Adrenal gland (tissue), 12 donors: ENCODE measurements around the gene WNT10A. TPM values are rescaled to one million over a fixed set of nuclear protein-coding genes. Genes with fewer than 3 reads are reported as not detected.

Experiments
- DNase-seq, 7 donors: peaks; one replicate each; pipeline ENCODE4 v3.0.0-alpha.2; 2019 to 2020
- H3K27ac ChIP-seq, 5 donors: fragments of 200-600 bp; sonication (generic) in 4 of 5; 1 replicate in 3 of 5; 2 replicates in 2 of 5; pipeline versions ENCODE4 v1.5.1 to v1.8.0; 2016 to 2020; ENCODE audit warnings: mild to moderate bottlenecking in 1 of 5
- H3K27me3 ChIP-seq: fragments of 200-600 bp; 2 replicates; pipeline ENCODE4 v1.8.0; 2021
- H3K36me3 ChIP-seq, 2 donors: fragments of 200-600 bp; replicated peaks in 1 of 2; 1 replicate in 1 of 2; 2 replicates in 1 of 2; pipeline versions ENCODE4 v1.5.1 to v1.8.0; 2018 to 2022
- H3K4me1 ChIP-seq, 2 donors: fragments of 200-600 bp; replicated peaks in 1 of 2; 1 replicate in 1 of 2; 2 replicates in 1 of 2; pipeline versions ENCODE4 v1.5.1 to v1.8.0; 2018 to 2021
- H3K4me3 ChIP-seq, 4 donors: fragments of 200-600 bp; sonication (generic) in 3 of 4; one replicate each; pipeline ENCODE4 v1.5.1; 2016 to 2018
- H3K9me3 ChIP-seq, 3 donors: fragments of 200-600 bp; sonication (generic) in 1 of 3; replicated peaks in 1 of 3; 1 replicate in 2 of 3; 2 replicates in 1 of 3; pipeline versions ENCODE4 v1.5.1 to v1.8.0; 2016 to 2021
- POLR2A ChIP-seq, 2 donors: fragments of 450-650 bp; IDR thresholded peaks; one replicate each; pipeline ENCODE4 v1.6.1; 2017; ENCODE audit warnings: antibody characterized with exemption in 2 of 2, mild to moderate bottlenecking in 2 of 2, moderate library complexity in 1 of 2
- WGBS, 4 donors: extraction: QIAGEN DNeasy Blood & Tissue Kit in 2 of 4; methylation state at CpG; one replicate each; pipeline versions ENCODE4 v1.1.5 to v1.1.7; 2013 to 2017; 5-methylcytosine and 5-hydroxymethylcytosine counted together
- intact Hi-C, 2 donors: fragments of 100-400 bp; cut with DNase I; formaldehyde crosslinking; loops; one replicate each; pipeline versions ENCODE4 v1.14.1 to v1.15.0; 2022 to 2023
- polyA plus RNA-seq, 3 donors: library from polyadenylated mRNA; stranded (reverse); fragments of 200-250 nt in 2 of 3; fragments of 350-450 nt in 1 of 3; fragmentation: Illumina TruSeq in 1 of 3; extraction: RNeasy Lipid Tissue Mini Kit (QIAGEN cat#74804) in 1 of 3; gene quantifications; one replicate each; pipeline ENCODE4 v1.2.3, GENCODE V29; 2013 to 2014
- total RNA-seq, 9 donors: library from RNA; depleted of rRNA in 4 of 9; stranded (reverse); fragments of >200 nt in 4 of 9; fragments of 120-200 nt in 1 of 9; fragmentation: NEBNext Ultra II Directional in 1 of 9; extraction: Animal tissue kit (Norgen Biotek cat#: 25700) in 1 of 9; gene quantifications; one replicate each; pipeline versions ENCODE4 v1.1.0 to v1.2.4, GENCODE V29; 2013 to 2023
- TF ChIP-seq, protein P1 (sequence below), 6 experiments: fragments of 450-650 bp in 4 of 6; fragments of 200-600 bp in 2 of 6; sonication (generic) in 1 of 6; IDR thresholded peaks; 1 replicate in 5 of 6; 2 replicates in 1 of 6; pipeline versions ENCODE4 v1.5.1 to v1.8.0; 2016 to 2021; ENCODE audit warnings: antibody characterized with exemption in 6 of 6, mild to moderate bottlenecking in 2 of 6, moderate library complexity in 1 of 6
- donor health status: healthy with polysubstance abuse.
- donor health status: Bipolar disorder and iron deficiency.
- donor health status: DM: yes; HTN: yes; CAD: no.
- donor health status: DM: no; HTN: no; CAD: no.
- donor health status: DM: no; HTN: no; CAD: no.
- donor health status: DM: yes; HTN: yes; CAD: no.

WNT10A gene
- total and polyA plus RNA-seq, 12 donors: 0.07 to 0.43 (median 0.19) TPM; not detected in 8

DNA sequence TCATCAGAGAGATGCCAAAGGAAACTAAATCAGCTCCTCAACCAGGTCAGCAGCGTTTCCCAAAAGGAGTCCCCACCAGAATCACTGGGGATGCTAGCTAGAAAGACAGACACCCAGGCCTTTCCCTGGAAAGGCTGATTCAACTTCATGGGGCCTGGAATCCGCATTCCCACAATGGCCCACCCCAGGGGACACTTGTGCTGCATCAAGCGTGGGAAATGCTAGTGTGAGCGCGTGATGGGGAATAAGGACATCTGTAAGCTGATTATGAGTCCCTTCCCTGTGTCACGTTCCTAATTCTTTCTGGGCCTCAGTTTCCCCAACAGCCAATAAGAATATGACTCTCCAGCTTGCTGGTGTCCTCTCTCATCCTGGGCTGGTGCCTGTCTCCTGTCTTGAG, 2.2 kb upstream of the WNT10A start:
- no peak for TF ChIP-seq POLR2A (IDR thresholded peaks at IDR 0.05)
- TF ChIP-seq, protein P1, sequence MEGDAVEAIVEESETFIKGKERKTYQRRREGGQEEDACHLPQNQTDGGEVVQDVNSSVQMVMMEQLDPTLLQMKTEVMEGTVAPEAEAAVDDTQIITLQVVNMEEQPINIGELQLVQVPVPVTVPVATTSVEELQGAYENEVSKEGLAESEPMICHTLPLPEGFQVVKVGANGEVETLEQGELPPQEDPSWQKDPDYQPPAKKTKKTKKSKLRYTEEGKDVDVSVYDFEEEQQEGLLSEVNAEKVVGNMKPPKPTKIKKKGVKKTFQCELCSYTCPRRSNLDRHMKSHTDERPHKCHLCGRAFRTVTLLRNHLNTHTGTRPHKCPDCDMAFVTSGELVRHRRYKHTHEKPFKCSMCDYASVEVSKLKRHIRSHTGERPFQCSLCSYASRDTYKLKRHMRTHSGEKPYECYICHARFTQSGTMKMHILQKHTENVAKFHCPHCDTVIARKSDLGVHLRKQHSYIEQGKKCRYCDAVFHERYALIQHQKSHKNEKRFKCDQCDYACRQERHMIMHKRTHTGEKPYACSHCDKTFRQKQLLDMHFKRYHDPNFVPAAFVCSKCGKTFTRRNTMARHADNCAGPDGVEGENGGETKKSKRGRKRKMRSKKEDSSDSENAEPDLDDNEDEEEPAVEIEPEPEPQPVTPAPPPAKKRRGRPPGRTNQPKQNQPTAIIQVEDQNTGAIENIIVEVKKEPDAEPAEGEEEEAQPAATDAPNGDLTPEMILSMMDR (IDR thresholded peaks at IDR 0.05): no peak
- peaks cover 66% of the 10 kb centered on the region for H3K27me3 ChIP-seq
- DNase-seq: no peak
- 54 to 71% (median 60%) methylated on average over 6 of the region's 6 CpGs for WGBS, 4 donors
- peaks cover 8 to 13% of the 10 kb centered on the region in 2 donors for H3K4me1 ChIP-seq
- no peak overlapping the region for H3K4me3 ChIP-seq
- intact Hi-C loops: no loop called here
- no peaks in the 10 kb centered on the region for H3K36me3 ChIP-seq
- no peaks in the 10 kb centered on the region for H3K9me3 ChIP-seq
- no peak overlapping the region for H3K27ac ChIP-seq

DNA sequence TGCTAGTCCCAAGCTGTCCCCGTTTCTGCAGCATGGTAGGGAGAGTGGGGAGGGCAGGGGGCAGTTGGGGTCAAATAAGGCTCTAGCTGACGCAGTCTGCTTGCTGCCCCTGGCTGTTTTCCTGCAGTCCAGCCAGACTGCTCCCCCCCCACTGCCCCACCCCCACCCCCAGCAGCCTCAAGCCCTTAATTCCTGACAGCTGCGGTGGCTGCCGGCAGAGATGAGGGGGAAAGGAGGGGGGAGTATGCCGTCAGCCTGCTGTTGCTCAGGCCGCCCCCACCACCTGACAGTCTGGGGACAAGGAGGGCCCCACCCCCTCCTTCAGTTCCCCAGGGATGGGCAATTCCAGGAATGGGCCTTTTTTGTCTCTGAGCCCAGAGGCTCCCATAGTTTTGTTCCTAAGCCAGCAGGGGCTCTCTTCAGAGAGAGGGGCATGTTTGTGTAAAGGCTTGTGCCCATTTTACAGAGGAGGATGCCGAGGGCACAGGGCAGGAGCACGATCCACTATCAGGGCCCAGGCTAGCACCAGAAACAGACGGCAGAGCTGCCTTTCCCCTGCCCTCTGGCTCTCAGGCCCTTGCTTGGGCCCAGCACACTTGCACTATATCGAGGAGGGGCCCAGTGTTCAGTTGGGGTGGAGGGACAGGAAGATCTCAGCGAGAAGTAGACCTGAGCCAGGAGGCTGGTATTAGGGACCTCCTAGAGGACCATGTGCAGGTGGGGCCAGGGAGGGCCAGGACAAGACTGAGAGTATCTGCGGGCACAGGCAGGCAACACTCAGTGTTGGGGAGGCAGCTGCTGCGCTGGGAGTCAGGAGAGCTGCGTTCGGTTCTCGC, 1.5 kb upstream of the WNT10A start:
- Histone ChIP-seq H3K4me3 (no peak overlapping the region), H3K4me1 (peaks cover 12 to 15% of the 10 kb centered on the region in 2 donors), H3K36me3 (no peaks in the 10 kb centered on the region), H3K9me3 (no peaks in the 10 kb centered on the region), H3K27ac (no peak overlapping the region), H3K27me3 (peaks cover 59% of the 10 kb centered on the region)
- DNase-seq: no peak
- TF ChIP-seq POLR2A (IDR thresholded peaks at IDR 0.05): no peak
- TF ChIP-seq, protein P1 (IDR thresholded peaks at IDR 0.05): no peak
- intact Hi-C loops: no loop called here
- 46 to 49% (median 48%) methylated on average over 11 to 16 of the region's 16 CpGs for WGBS, 4 donors

DNA sequence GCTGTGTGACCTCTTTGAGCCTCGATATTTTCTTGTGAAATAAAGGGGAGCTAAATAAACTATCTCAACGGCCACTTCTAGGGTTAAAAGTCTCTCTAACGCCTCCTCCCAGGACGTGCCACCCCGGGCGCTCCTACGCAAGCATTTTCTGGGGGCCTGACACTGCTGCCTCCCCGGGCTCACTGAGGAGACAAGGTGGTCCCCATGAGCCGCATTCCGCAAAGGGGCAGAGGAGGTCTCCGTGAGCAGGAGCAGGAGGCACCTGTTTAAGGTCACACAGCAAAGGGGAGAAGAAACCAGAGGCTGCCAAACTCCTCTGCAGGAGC, 913 bp upstream of the WNT10A start:
- H3K4me3 ChIP-seq: no peak overlapping the region

DNA sequence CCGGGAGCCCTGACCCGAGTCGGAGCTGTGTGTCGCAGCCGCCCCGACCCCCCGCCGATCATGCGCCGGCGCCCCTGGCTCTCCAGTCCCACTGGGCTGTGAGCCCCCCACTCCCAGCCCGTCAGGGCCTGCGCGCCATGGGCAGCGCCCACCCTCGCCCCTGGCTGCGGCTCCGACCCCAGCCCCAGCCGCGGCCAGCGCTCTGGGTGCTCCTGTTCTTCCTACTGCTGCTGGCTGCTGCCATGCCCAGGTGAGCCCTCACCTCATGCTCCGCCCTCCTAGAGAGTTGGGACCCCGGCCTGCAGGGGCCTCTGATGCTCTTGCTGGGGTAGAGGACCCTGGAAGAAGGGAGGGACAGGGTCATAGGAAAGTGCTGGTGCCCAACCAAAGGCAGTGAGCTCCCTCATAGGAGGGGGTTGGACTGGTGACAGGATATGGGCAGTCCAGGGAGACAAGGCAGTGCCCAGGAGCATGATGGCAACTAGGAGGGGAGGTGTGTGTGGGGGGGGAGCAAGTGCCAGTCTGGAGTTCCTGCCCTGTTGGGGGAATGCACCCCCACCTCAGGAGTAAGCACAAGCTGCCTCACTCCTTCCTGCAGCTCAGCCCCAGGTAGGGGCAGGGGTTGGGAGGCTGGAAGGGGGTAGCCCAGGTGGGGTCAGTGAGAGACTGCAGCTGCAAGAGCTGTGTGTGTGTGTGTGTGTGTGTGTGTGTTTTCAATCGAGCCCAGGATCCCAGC, 375 bp downstream of the WNT10A start:
- 0 to 37% (median 8%) methylated on average over 1 to 24 of the region's 24 CpGs for WGBS, 4 donors
- TF ChIP-seq, protein P1 (IDR thresholded peaks at IDR 0.05): no peak
- TF ChIP-seq POLR2A (IDR thresholded peaks at IDR 0.05): no peak
- H3K4me3 ChIP-seq: no peak overlapping the region
- H3K27ac ChIP-seq: no peak overlapping the region
- peaks cover 51% of the 10 kb centered on the region for H3K27me3 ChIP-seq
- no peak for DNase-seq
- no peaks in the 10 kb centered on the region for H3K36me3 ChIP-seq
- intact Hi-C loops: no loop called here
- no peaks in the 10 kb centered on the region for H3K9me3 ChIP-seq
- H3K4me1 ChIP-seq: peaks cover 12 to 15% of the 10 kb centered on the region in 2 donors

More for the DNA sequence above, 913 bp upstream of the WNT10A start:
- Histone ChIP-seq H3K9me3 (no peaks in the 10 kb centered on the region), H3K27me3 (peaks cover 53% of the 10 kb centered on the region), H3K36me3 (no peaks in the 10 kb centered on the region), H3K4me1 (peaks cover 12 to 15% of the 10 kb centered on the region in 2 donors), H3K27ac (no peak overlapping the region)
- intact Hi-C loops: no loop called here
- no peak for DNase-seq
- TF ChIP-seq POLR2A (IDR thresholded peaks at IDR 0.05): no peak
- TF ChIP-seq, protein P1 (IDR thresholded peaks at IDR 0.05): no peak
- 13 to 29% (median 21%) methylated on average over 11 of the region's 11 CpGs for WGBS, 4 donors
